Body of pancreas (tissue), 4 donors: ENCODE measurements around the gene OR10C1.

Experiments
- CTCF ChIP-seq, 7 experiments: fragments of 450-650 bp in 4 of 7; fragments of 200-600 bp in 3 of 7; sonication (generic) in 3 of 7; IDR thresholded peaks; one replicate each; pipeline ENCODE4 v1.5.1; 2016 to 2019; ENCODE audit warnings: antibody characterized with exemption in 7 of 7
- POLR2A ChIP-seq, 3 donors: fragments of 450-650 bp; IDR thresholded peaks; one replicate each; pipeline ENCODE4 v1.6.1; 2016; ENCODE audit warnings: antibody characterized with exemption in 3 of 3, mild to moderate bottlenecking in 2 of 3

GRCh38 chr6:29487131-29487530 is 48.0 kb downstream of the OR10C1 start:
- TF ChIP-seq CTCF (IDR thresholded peaks at IDR 0.05) (no peak), POLR2A (IDR thresholded peaks at IDR 0.05) (no peak)
